SH-SY5Y (cell line): Measurements from ENCODE around the gene VPS26B.

Experiments
- GATA2 ChIP-seq: IDR thresholded peaks from 2 replicates; pipeline ENCODE4 v1.6.1; 2011; ENCODE audit warnings: mild to moderate bottlenecking, low read depth, low read length
- GATA3 ChIP-seq: IDR thresholded peaks from 2 replicates; pipeline ENCODE4 v1.6.1; 2011; ENCODE audit warnings: low read depth, mild to moderate bottlenecking, low read length, moderate library complexity

- TF ChIP-seq GATA2 = no peak
- TF ChIP-seq GATA3 = no peak
These were observed 50.7 kb downstream of the VPS26B start for GRCh38 chr11:134275188-134275533.
